Measurements from ENCODE around the gene RAB9A.

RAB9A gene

DNA sequence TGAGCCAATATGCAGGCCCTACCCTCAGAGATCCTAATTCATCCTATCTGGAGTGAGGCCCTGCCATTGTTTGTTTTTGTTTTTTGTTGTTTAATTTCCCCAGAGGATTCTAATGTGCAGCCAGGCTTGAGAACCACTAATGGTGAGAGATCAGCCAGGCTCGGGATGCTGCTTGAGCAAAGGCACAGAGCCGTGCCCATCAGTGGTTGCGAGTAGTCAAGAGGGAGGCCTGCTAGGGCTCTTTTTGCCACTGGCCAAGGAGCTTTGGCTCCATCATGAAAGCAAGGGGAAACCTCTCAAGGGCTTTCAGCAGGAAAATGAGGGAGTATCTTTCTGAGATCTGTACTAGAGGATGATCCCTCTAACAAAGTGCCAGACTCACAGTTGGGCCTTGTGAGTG lies 33.3 kb upstream of the RAB9A start:
- Histone ChIP-seq H3K9me3 (ENCODE audit: insufficient read depth, low read depth, low read length) (no peaks in the 10 kb centered on the region), H3K4ac (ENCODE audit: low read depth, low read length) (no peak overlapping the region), H4K91ac (ENCODE audit: low read depth, low read length) (no peak overlapping the region), H2AK5ac (ENCODE audit: low read length) (no peak overlapping the region), H3K79me2 (ENCODE audit: control insufficient read depth, insufficient read depth, low read length, poor library complexity) (no peaks in the 10 kb centered on the region), H3K79me1 (ENCODE audit: low read length) (peaks cover 6% of the 10 kb centered on the region), H3K14ac (ENCODE audit: low read length) (no peak overlapping the region), H3K36me3 (ENCODE audit: control insufficient read depth in 1 of 2, insufficient read depth in 2 of 2, low read length in 2 of 2) (peaks cover 0 to 2% of the 10 kb centered on the region in 2 experiments), H2BK12ac (ENCODE audit: low read length) (peak overlapping the region; percentile 40), H2AFZ (ENCODE audit: insufficient read depth, low read length, poor library complexity) (no peak overlapping the region), H4K8ac (ENCODE audit: low read depth, low read length) (no peak overlapping the region), H2BK5ac (ENCODE audit: low read depth, low read length, poor library complexity) (no peak overlapping the region), H3K4me3 (ENCODE audit: low read depth, low read length) (no peak overlapping the region), H3K23ac (ENCODE audit: low read length) (no peak overlapping the region), H3K27ac (ENCODE audit: low read depth, low read length) (no peak overlapping the region), H3K4me2 (ENCODE audit: low read length) (no peak overlapping the region), H2BK120ac (ENCODE audit: insufficient read depth, low read length, poor library complexity) (no peak overlapping the region), H3K4me1 (ENCODE audit: control insufficient read depth in 1 of 2, insufficient read depth in 2 of 2, low read length in 2 of 2) (peaks cover 0 to 2% of the 10 kb centered on the region in 2 experiments), H3K9ac (ENCODE audit: low read length) (no peak overlapping the region), H3K18ac (ENCODE audit: low read length) (no peak overlapping the region), H3K27me3 (ENCODE audit: insufficient read depth, low read length) (no peaks in the 10 kb centered on the region), H4K12ac (ENCODE audit: low read depth, low read length) (no peak overlapping the region)
- WGBS (ENCODE audit: extremely low coverage, insufficient coverage, insufficient read length) = no CpG with 5 or more reads among the region's 3 CpGs
- DNase-seq = no peak

- peak in 1 of 2 donors; percentile 72 for DNase-seq
- H3K4me2 ChIP-seq (ENCODE audit: low read length) = no peak overlapping the region
- peaks cover 4% of the 10 kb centered on the region for H3K79me1 ChIP-seq (ENCODE audit: low read length)
- H2AFZ ChIP-seq (ENCODE audit: insufficient read depth, low read length, poor library complexity) = no peak overlapping the region
- no peak overlapping the region for H3K18ac ChIP-seq (ENCODE audit: low read length)
- no peak overlapping the region for H2BK5ac ChIP-seq (ENCODE audit: low read depth, low read length, poor library complexity)
- no peak overlapping the region for H3K9ac ChIP-seq (ENCODE audit: low read length)
- H3K4ac ChIP-seq (ENCODE audit: low read depth, low read length) = no peak overlapping the region
- no CpG with 5 or more reads among the region's 2 CpGs for WGBS (ENCODE audit: extremely low coverage, insufficient coverage, insufficient read length)
- H4K91ac ChIP-seq (ENCODE audit: low read depth, low read length) = no peak overlapping the region
- no peak overlapping the region for H3K4me3 ChIP-seq (ENCODE audit: low read depth, low read length)
- H3K79me2 ChIP-seq (ENCODE audit: control insufficient read depth, insufficient read depth, low read length, poor library complexity) = no peaks in the 10 kb centered on the region
- no peak overlapping the region for H4K12ac ChIP-seq (ENCODE audit: low read depth, low read length)
- no peak overlapping the region for H2AK5ac ChIP-seq (ENCODE audit: low read length)
- H4K8ac ChIP-seq (ENCODE audit: low read depth, low read length) = no peak overlapping the region
- peaks cover 0 to 2% of the 10 kb centered on the region in 2 experiments for H3K36me3 ChIP-seq (ENCODE audit: control insufficient read depth in 1 of 2, insufficient read depth in 2 of 2, low read length in 2 of 2)
- no peak overlapping the region for H2BK120ac ChIP-seq (ENCODE audit: insufficient read depth, low read length, poor library complexity)
- no peaks in the 10 kb centered on the region for H3K9me3 ChIP-seq (ENCODE audit: insufficient read depth, low read depth, low read length)
- H3K27me3 ChIP-seq (ENCODE audit: insufficient read depth, low read length) = no peaks in the 10 kb centered on the region
- no peak overlapping the region for H3K23ac ChIP-seq (ENCODE audit: low read length)
- H3K27ac ChIP-seq (ENCODE audit: low read depth, low read length) = no peak overlapping the region
- H3K4me1 ChIP-seq (ENCODE audit: control insufficient read depth in 1 of 2, insufficient read depth in 2 of 2, low read length in 2 of 2) = peaks cover 0 to 2% of the 10 kb centered on the region in 2 experiments
- H3K14ac ChIP-seq (ENCODE audit: low read length) = no peak overlapping the region
- H2BK12ac ChIP-seq (ENCODE audit: low read length) = no peak overlapping the region
Measured at GRCh38 chrX:13658602-13659001, 30.3 kb upstream of the RAB9A start.

GRCh38 chrX:13659063-13659462 lies 29.9 kb upstream of the RAB9A start:
- no CpG with 5 or more reads among the region's 6 CpGs for WGBS (ENCODE audit: extremely low coverage, insufficient coverage, insufficient read length)

GRCh38 chrX:13661735-13662288 lies 27.1 kb upstream of the RAB9A start:
- H3K18ac ChIP-seq (ENCODE audit: low read length) = no peak overlapping the region
- DNase-seq = no peak
- H3K79me1 ChIP-seq (ENCODE audit: low read length) = peaks cover 7% of the 10 kb centered on the region
- peaks cover 0 to 4% of the 10 kb centered on the region in 2 experiments for H3K4me1 ChIP-seq (ENCODE audit: control insufficient read depth in 1 of 2, insufficient read depth in 2 of 2, low read length in 2 of 2)
- H3K36me3 ChIP-seq (ENCODE audit: control insufficient read depth in 1 of 2, insufficient read depth in 2 of 2, low read length in 2 of 2) = no peaks in the 10 kb centered on the region
- H4K8ac ChIP-seq (ENCODE audit: low read depth, low read length) = no peak overlapping the region
- H3K23ac ChIP-seq (ENCODE audit: low read length) = no peak overlapping the region
- no peak overlapping the region for H2AFZ ChIP-seq (ENCODE audit: insufficient read depth, low read length, poor library complexity)
- no peak overlapping the region for H3K9ac ChIP-seq (ENCODE audit: low read length)
- peak overlapping the region; percentile 70 for H3K27ac ChIP-seq (ENCODE audit: low read depth, low read length)
- no peak overlapping the region for H2BK120ac ChIP-seq (ENCODE audit: insufficient read depth, low read length, poor library complexity)
- H3K9me3 ChIP-seq (ENCODE audit: insufficient read depth, low read depth, low read length) = no peaks in the 10 kb centered on the region
- H3K27me3 ChIP-seq (ENCODE audit: insufficient read depth, low read length) = no peaks in the 10 kb centered on the region
- H3K4ac ChIP-seq (ENCODE audit: low read depth, low read length) = no peak overlapping the region
- H4K91ac ChIP-seq (ENCODE audit: low read depth, low read length) = no peak overlapping the region
- no peak overlapping the region for H2AK5ac ChIP-seq (ENCODE audit: low read length)
- no peak overlapping the region for H2BK12ac ChIP-seq (ENCODE audit: low read length)
- H3K14ac ChIP-seq (ENCODE audit: low read length) = no peak overlapping the region
- no peak overlapping the region for H3K4me3 ChIP-seq (ENCODE audit: low read depth, low read length)
- no peaks in the 10 kb centered on the region for H3K79me2 ChIP-seq (ENCODE audit: control insufficient read depth, insufficient read depth, low read length, poor library complexity)
- no peak overlapping the region for H3K4me2 ChIP-seq (ENCODE audit: low read length)
- H2BK5ac ChIP-seq (ENCODE audit: low read depth, low read length, poor library complexity) = no peak overlapping the region
- WGBS (ENCODE audit: extremely low coverage, insufficient coverage, insufficient read length) = no CpG with 5 or more reads among the region's 6 CpGs
- H4K12ac ChIP-seq (ENCODE audit: low read depth, low read length) = no peak overlapping the region

More at GRCh38 chrX:13659063-13659462, 29.9 kb upstream of the RAB9A start:
- no peak overlapping the region for H3K4me2 ChIP-seq (ENCODE audit: low read length)
- no peak overlapping the region for H4K91ac ChIP-seq (ENCODE audit: low read depth, low read length)
- no peaks in the 10 kb centered on the region for H3K27me3 ChIP-seq (ENCODE audit: insufficient read depth, low read length)
- H2AFZ ChIP-seq (ENCODE audit: insufficient read depth, low read length, poor library complexity) = no peak overlapping the region
- H3K9ac ChIP-seq (ENCODE audit: low read length) = no peak overlapping the region
- H2BK12ac ChIP-seq (ENCODE audit: low read length) = no peak overlapping the region
- H3K36me3 ChIP-seq (ENCODE audit: control insufficient read depth in 1 of 2, insufficient read depth in 2 of 2, low read length in 2 of 2) = peaks cover 0 to 2% of the 10 kb centered on the region in 2 experiments
- peaks cover 0 to 2% of the 10 kb centered on the region in 2 experiments for H3K4me1 ChIP-seq (ENCODE audit: control insufficient read depth in 1 of 2, insufficient read depth in 2 of 2, low read length in 2 of 2)
- no peaks in the 10 kb centered on the region for H3K9me3 ChIP-seq (ENCODE audit: insufficient read depth, low read depth, low read length)
- no peak overlapping the region for H2AK5ac ChIP-seq (ENCODE audit: low read length)
- H2BK5ac ChIP-seq (ENCODE audit: low read depth, low read length, poor library complexity) = no peak overlapping the region
- no peak overlapping the region for H2BK120ac ChIP-seq (ENCODE audit: insufficient read depth, low read length, poor library complexity)
- H3K18ac ChIP-seq (ENCODE audit: low read length) = no peak overlapping the region
- H3K79me1 ChIP-seq (ENCODE audit: low read length) = peaks cover 4% of the 10 kb centered on the region
- H4K12ac ChIP-seq (ENCODE audit: low read depth, low read length) = no peak overlapping the region
- H3K4me3 ChIP-seq (ENCODE audit: low read depth, low read length) = no peak overlapping the region
- no peak overlapping the region for H3K4ac ChIP-seq (ENCODE audit: low read depth, low read length)
- H3K14ac ChIP-seq (ENCODE audit: low read length) = no peak overlapping the region
- no peak overlapping the region for H3K27ac ChIP-seq (ENCODE audit: low read depth, low read length)
- H4K8ac ChIP-seq (ENCODE audit: low read depth, low read length) = no peak overlapping the region
- no peak overlapping the region for H3K23ac ChIP-seq (ENCODE audit: low read length)
- DNase-seq = peak; percentile 23 to 77
- no peaks in the 10 kb centered on the region for H3K79me2 ChIP-seq (ENCODE audit: control insufficient read depth, insufficient read depth, low read length, poor library complexity)
